Dedifferentiated amniotic fluid mesenchymal stem cell (primary cell): Measurements from ENCODE around the gene PAX1.

Experiments used
- DNase-seq: peaks from one replicate; pipeline ENCODE4 v3.0.0-alpha.2; 2016; ENCODE audit errors: extremely low spot score

The PAX1 gene

GRCh38 chr20:21703717-21704407, 1.6 kb upstream of the PAX1 start:
- DNase-seq, result no peak

GRCh38 chr20:21704408-21705385, 767 bp upstream of the PAX1 start:
- DNase-seq, result no peak

GRCh38 chr20:21706261-21707195, 1.1 kb downstream of the PAX1 start:
- DNase-seq, result no peak

GRCh38 chr20:21707267-21707666, 1.8 kb downstream of the PAX1 start:
- no peak for DNase-seq

- no peak for DNase-seq
Observed at GRCh38 chr20:21707999-21708737, 2.7 kb downstream of the PAX1 start.

GRCh38 chr20:21708738-21709534, 3.5 kb downstream of the PAX1 start:
- no peak for DNase-seq

- no peak for DNase-seq
Observed at GRCh38 chr20:21709535-21709904, 4.1 kb downstream of the PAX1 start.

GRCh38 chr20:21710341-21710740, 4.9 kb downstream of the PAX1 start:
- no peak for DNase-seq

- DNase-seq, result no peak
Observed at GRCh38 chr20:21710863-21711431, 5.5 kb downstream of the PAX1 start.

GRCh38 chr20:21712443-21713059, 7.1 kb downstream of the PAX1 start:
- no peak for DNase-seq

- no peak for DNase-seq
Observed at GRCh38 chr20:21713470-21713869, 8.0 kb downstream of the PAX1 start.

- DNase-seq, result no peak
Observed at GRCh38 chr20:21713901-21714296, 8.4 kb downstream of the PAX1 start.

- DNase-seq, result no peak
Observed at GRCh38 chr20:21714297-21715192, 9.1 kb downstream of the PAX1 start.

- DNase-seq, result no peak
Observed at GRCh38 chr20:21715193-21715881, 9.9 kb downstream of the PAX1 start.

GRCh38 chr20:21719592-21720214, 14.2 kb downstream of the PAX1 start:
- peak; percentile 73 for DNase-seq

GRCh38 chr20:21725892-21726291, 20.4 kb downstream of the PAX1 start:
- DNase-seq, result no peak

GRCh38 chr20:21729316-21729715, 23.9 kb downstream of the PAX1 start:
- no peak for DNase-seq
